ENCODE results near the gene APCDD1L. TPM values are rescaled to one million over a fixed set of nuclear protein-coding genes. Genes with fewer than 3 reads are reported as not detected.

APCDD1L gene
- total and polyA plus RNA-seq, 9 donors: 0.08 to 0.62 TPM; not detected in 7

- Histone ChIP-seq H3K9me3 (no peaks in the 10 kb centered on the region), H3K4me1 (ENCODE audit: insufficient read depth) (no peaks in the 10 kb centered on the region), H3K27me3 (no peaks in the 10 kb centered on the region), H3K36me3 (no peaks in the 10 kb centered on the region), H3K27ac (no peak overlapping the region), H3K4me3 (no peak overlapping the region)
- intact Hi-C loops (cut with DNase I): no loop called here
- DNase-seq: no peak
- WGBS, 3 donors: 81 to 88% (median 83%) methylated on average over 9 of the region's 9 CpGs
- TF ChIP-seq CTCF (IDR thresholded peaks at IDR 0.05) (no peak), EP300 (IDR thresholded peaks at IDR 0.05) (no peak), POLR2A (IDR thresholded peaks at IDR 0.05) (no peak)
Observed at GRCh38 chr20:58479726-58480440, 35.3 kb downstream of the APCDD1L start.

- no peak for DNase-seq
- Histone ChIP-seq H3K4me1 (ENCODE audit: insufficient read depth) (no peaks in the 10 kb centered on the region), H3K9me3 (no peaks in the 10 kb centered on the region), H3K36me3 (no peaks in the 10 kb centered on the region), H3K27me3 (no peaks in the 10 kb centered on the region), H3K4me3 (no peak overlapping the region), H3K27ac (no peak overlapping the region)
- WGBS, 3 donors: 83 to 90% (median 85%) methylated on average over 3 of the region's 3 CpGs
- TF ChIP-seq CTCF (IDR thresholded peaks at IDR 0.05): no peak
- TF ChIP-seq EP300 (IDR thresholded peaks at IDR 0.05): no peak
- no peak for TF ChIP-seq POLR2A (IDR thresholded peaks at IDR 0.05)
- intact Hi-C loops (cut with DNase I): no loop called here
Observed at GRCh38 chr20:58478141-58478805, 36.9 kb downstream of the APCDD1L start.

GRCh38 chr20:58475466-58475865, 39.7 kb downstream of the APCDD1L start:
- H3K27me3 ChIP-seq: no peaks in the 10 kb centered on the region
- H3K36me3 ChIP-seq: no peaks in the 10 kb centered on the region
- no peak overlapping the region for H3K27ac ChIP-seq
- H3K4me1 ChIP-seq (ENCODE audit: insufficient read depth): no peaks in the 10 kb centered on the region
- no peak for TF ChIP-seq CTCF (IDR thresholded peaks at IDR 0.05)
- no peak for TF ChIP-seq EP300 (IDR thresholded peaks at IDR 0.05)
- intact Hi-C loops (cut with DNase I): no loop called here
- no peak for DNase-seq
- WGBS, 3 donors: 93 to 95% (median 95%) methylated on average over 10 of the region's 10 CpGs
- H3K9me3 ChIP-seq: no peaks in the 10 kb centered on the region
- H3K4me3 ChIP-seq: no peak overlapping the region

- DNase-seq: no peak
- H3K27ac ChIP-seq: no peak overlapping the region
- H3K27me3 ChIP-seq: no peaks in the 10 kb centered on the region
- intact Hi-C loops (cut with DNase I): no loop called here
- H3K36me3 ChIP-seq: no peaks in the 10 kb centered on the region
- TF ChIP-seq EP300 (IDR thresholded peaks at IDR 0.05) (no peak), POLR2A (IDR thresholded peaks at IDR 0.05) (no peak), CTCF (IDR thresholded peaks at IDR 0.05) (no peak)
- H3K9me3 ChIP-seq: no peaks in the 10 kb centered on the region
- no peaks in the 10 kb centered on the region for H3K4me1 ChIP-seq (ENCODE audit: insufficient read depth)
- WGBS, 3 donors: 81 to 89% (median 82%) methylated on average over 13 of the region's 13 CpGs
- no peak overlapping the region for H3K4me3 ChIP-seq
Observed at GRCh38 chr20:58473453-58474425, 41.5 kb downstream of the APCDD1L start.
